T-helper 2 cell treated with Interferon-gamma antibody and Interleukin-4, amounts not matched to agents 100 ng/mL and 5 ng/mL, for 36 hours (primary cell): ENCODE measurements around the gene C8G. TPM values are rescaled to one million over a fixed set of nuclear protein-coding genes. Genes with fewer than 3 reads are reported as not detected.

Experiments used
- intact Hi-C: fragments of 100-400 bp; cut with micrococcal nuclease; formaldehyde crosslinking; loops from one replicate; pipeline ENCODE4 v1.15.1; 2023
- total RNA-seq: library from RNA; stranded (reverse); gene quantifications from 2 replicates; pipeline ENCODE4 v1.2.3, GENCODE V29; 2022

Gene C8G
- total RNA-seq, 1 donor from 2014 or later, result 2.3 TPM

- intact Hi-C loops, result no loop called here
These were observed 7.3 kb downstream of the C8G start for GRCh38 chr9:136952321-136952850.

GRCh38 chr9:136952876-136953770 is 8.1 kb downstream of the C8G start:
- intact Hi-C loops, result no loop called here

DNA sequence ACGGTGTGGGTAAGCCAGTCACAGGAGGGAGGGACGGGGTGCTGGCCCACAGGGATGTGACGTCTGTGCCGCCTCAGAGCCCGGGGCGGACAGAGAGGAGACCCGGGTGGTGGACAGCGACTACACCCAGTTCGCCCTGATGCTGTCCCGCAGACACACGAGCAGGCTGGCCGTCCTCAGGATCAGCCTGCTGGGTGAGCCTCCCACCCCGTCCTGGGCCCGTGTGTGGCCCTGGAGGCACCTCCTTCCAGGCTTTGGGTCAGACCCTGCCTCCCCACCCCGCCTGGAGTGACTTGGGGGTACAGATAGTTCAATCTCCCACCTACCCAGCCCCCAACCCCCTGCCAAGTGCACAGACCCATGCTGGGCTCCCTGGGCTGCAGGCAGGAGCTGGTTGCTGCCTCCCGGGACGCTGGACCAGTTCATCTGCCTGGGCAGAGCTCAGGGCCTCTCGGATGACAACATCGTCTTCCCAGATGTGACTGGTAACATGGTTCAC is 8.8 kb downstream of the C8G start:
- intact Hi-C loops, result no loop called here

DNA sequence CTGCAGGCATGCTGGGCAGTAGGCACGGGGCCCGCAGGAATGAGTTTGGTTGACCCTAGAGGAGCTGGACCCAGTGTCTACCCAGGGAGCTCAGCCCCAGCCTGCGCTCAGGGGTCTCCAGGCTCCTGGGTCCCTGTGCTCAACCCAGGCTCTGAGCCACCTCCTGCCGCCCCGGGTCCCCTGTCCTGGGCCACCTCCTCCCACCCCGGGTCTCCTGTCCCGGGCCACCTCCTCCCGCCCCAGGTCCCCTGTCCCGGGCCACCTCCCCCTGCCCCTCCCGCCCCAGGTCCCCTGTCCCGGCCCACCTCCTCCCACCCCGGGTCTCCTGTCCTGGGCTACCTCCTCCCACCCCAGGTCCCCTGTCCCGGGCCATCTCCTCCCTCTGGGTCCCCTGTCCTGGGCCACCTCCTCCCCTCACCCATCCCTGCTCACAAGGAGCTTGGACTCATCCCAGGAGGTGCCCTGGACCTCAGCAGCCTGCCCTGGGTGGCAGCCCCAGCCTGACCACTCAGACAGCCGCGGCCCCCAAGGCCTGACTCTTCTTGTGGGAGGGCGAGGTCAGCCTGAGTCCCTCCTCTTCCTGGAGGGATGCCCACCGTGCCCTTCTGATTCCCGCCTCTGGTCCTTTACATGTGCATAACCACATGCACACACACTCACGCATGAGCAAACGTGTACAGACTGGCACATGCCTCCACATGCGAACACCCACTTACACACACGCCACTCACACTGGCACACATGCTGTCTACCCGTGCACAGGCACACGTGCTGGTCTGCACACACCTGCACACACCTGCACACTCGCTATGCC is 9.4 kb downstream of the C8G start:
- intact Hi-C loops, result no loop called here

GRCh38 chr9:136955202-136955942 is 10.3 kb downstream of the C8G start:
- intact Hi-C loops, result no loop called here

DNA sequence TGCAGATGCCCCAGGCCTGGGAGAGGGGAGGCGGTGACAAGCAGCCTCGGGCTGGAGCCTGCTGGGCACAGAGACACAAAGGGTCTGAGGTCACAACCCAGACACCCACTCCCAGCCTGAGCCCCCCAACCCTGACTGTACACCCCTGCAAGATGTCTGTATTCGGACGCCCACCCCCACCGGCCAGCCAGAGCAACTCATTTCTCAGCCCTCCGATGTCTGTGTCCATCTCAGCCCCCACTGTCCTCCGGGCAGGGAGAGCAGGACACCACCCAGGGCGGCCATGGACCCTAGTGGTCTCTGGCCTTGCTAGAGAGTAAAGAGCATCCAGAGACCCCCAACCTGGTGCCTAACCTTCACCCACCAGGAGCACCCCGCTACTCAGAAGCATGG is 10.9 kb downstream of the C8G start:
- intact Hi-C loops, result no loop called here

DNA sequence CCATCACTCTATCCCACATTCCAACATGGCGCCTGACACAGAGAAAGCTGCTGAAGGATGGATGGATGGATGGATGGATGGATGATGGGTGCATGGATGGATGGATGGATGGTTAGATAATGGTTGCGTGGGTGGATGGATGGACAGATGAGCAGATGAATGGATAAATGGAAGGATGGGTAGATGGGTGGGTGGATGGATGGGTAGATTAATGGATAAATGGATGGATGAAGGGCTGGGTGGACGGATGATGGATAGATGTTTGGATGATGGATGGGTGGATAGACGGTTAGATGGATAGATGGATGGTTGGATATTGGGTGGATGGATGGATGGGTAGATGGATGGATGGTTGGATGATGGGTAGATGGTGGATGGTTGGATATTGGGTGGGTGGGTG is 11.6 kb downstream of the C8G start:
- intact Hi-C loops, result no loop called here

DNA sequence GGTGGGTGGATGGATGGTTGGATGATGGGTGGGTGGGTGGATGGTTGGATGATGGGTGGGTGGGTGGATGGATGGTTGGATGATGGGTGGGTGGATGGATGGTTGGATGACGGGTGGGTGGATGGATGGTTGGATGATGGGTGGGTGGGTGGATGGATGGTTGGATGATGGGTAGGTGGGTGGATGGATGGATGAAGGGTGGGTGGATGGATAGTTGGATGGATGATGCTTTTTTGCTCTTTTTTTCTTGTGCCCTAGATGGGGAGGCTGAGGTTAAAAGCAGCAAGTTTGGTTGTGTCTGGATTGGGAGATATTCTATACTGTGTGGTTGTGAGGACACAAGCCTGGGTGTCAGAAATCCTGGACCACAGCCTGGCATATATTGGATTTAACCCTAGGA is 12.4 kb downstream of the C8G start:
- intact Hi-C loops, result no loop called here

GRCh38 chr9:136957901-136958300 is 12.9 kb downstream of the C8G start:
- intact Hi-C loops, result no loop called here

GRCh38 chr9:136958473-136958872 is 13.4 kb downstream of the C8G start:
- intact Hi-C loops, result no loop called here

GRCh38 chr9:136958898-136959850 is 14.1 kb downstream of the C8G start:
- intact Hi-C loops, result no loop called here

DNA sequence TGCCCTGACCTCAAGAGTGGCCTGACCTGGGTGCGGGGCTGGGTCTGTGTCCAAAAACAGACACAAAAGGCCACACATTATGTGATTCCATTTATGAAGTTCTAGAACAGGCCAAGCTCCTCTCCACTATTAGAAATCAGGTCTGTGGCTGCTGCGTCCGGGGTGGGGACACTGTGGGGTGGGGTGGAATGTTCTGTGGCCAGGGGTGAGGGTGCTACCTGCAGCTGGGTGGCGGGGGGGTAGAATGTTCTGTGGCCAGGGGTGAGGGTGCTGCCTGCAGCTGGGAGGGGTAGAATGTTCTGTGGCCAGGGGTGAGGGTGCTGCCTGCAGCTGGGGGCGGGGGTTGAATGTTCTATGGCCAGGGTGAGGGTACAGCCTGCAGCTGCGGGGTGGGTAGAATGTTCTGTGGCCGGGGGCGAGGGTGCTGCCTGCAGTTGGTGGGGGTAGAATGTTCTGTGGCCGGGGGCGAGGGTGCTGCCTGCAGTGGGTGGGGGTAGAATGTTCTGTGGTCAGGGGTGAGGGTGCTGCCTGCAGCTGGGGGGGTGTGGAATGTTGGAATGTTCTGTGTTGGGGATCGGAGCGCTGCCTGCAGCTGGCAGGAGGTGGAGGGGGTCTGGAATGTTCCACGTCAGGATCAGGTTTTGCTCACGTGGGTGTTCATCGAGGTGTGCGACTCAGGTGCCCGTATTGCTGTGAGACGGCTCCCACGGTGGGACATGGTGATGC is 15.3 kb downstream of the C8G start:
- intact Hi-C loops, result no loop called here

DNA sequence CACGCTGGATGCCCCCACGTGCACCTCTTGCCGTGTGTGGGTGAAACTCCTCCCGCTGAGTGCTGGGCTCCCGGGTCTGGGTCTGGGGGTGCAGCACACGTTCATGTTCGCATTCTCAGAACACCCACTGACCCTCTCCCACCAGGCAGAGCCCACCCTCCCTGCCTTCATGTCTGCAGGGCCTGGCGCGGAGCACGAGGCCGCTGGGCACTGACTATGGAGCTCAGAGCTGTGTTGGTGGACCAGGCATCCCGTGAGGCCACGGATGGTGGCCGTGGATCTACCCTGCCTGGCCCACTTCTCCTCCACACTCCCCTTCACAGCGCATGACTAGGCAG is 15.9 kb downstream of the C8G start:
- intact Hi-C loops, result no loop called here

DNA sequence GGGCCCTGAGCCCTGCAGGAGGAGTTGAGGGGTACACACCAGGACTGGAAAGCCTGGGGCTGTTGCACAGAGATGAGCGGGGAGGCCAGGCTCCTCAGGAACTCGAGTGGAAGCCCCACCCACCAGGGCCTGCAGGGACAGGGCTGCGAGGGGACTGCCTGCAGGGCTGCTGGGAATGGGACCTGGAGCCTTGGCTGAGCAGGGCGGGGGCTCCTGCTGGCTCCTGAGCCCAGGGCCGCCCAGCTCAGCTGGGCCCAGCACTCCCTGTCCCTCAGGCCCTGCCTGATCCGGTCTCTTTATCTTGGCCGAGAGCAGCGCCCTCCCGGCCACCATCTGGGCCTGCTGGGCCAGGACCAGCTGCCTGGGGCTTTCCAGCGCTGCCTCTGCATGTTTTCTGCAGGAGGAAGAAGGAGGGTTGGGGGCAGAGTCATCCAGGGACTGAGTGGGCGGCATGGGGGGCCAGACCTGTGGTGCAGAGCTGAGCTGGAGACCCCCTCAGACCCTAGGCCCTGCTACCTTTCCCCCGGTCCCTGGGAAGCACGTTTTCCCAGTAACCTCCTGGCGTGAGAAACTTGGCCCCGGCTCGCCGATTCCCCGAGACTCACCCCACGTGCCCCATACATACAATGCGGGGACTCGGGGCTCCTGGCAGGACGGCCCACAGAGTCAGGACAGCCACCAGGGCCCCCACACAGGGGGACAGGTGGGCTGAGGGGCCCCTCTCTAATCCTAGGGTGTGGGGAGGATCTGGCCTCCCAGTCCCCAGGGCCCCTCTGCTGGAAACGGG is 16.4 kb downstream of the C8G start:
- intact Hi-C loops, result no loop called here

DNA sequence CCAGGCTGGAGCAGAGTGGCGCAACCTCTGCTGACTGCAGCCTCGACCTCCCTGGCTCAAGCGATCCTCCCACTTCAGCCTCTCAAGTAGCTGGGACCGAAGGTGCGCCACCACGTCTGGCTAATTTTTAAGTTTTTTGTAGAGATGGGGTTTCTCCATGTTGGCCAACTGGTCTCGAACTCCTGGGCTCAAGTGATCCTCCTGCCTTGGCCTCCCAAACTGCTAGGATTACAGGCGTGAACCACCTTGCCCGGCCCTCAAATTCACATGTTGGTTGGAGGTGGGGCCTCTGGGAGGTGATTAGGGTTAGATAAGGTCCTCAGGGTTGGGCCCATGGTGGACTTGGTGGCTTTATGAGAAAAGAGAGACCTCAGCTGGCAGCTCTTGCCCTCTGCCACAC is 17.1 kb downstream of the C8G start:
- intact Hi-C loops, result no loop called here

GRCh38 chr9:136962701-136963248 is 17.7 kb downstream of the C8G start:
- intact Hi-C loops, result no loop called here

DNA sequence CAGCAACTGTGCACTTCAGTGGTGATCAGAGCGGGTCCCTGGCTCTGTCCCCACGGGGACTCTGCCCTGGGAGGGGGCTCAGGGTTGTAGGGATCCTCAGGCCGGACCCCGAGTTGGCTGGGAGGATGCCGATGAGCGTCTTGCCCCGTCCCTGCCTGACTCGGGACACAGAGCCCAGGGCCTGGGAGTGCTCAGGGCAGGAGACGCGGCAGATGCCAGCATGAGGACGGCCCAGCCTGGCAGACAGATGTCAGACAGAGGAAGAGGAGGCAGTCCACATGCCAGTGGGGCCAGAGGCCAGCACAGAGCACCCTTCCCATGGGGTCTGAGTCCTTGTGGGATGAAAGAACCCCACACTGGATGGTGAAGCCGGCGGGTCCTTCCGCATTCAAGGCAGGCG is 18.3 kb downstream of the C8G start:
- intact Hi-C loops, result no loop called here

- intact Hi-C loops, result no loop called here
These were observed 18.7 kb downstream of the C8G start for GRCh38 chr9:136963751-136964150.
